ENCODE data around the gene GALNT10. TPM values are rescaled to one million over a fixed set of nuclear protein-coding genes. Genes with fewer than 3 reads are reported as not detected.
A peak's percentile ranks its signal among the peaks of the same experiment; 100 is the strongest.

The GALNT10 gene
- total and polyA plus RNA-seq, 2 of the 8 experiments (the other 6 are each of a cell fraction or from before 2014, with no cell fraction given) = 4.6 to 15.5 TPM

- CTCF ChIA-PET (ENCODE audit: partially characterized antibody) = interaction anchor here (1.0 to 1.6 kb wide), 2 partner anchors 35 to 297 kb away, joined by 3 to 4 read pairs; no protein-coding TSS in a partner anchor
- Histone ChIP-seq H2BK20ac (ENCODE audit: low read length) (no peak overlapping the region), H3K4me3 (ENCODE audit: extremely low read depth in 1 of 4, insufficient read depth in 2 of 4, low read depth in 3 of 4, low read length in 4 of 4) (no peak overlapping the region), H3K79me2 (ENCODE audit: control insufficient read depth in 1 of 2, insufficient read depth in 2 of 2, low read length in 2 of 2) (no peaks in the 10 kb centered on the region), H2BK12ac (ENCODE audit: low read depth, low read length) (peak overlapping the region; percentile 42; the same call in 1 of the 2 replicates), H3K9me3 (ENCODE audit: insufficient read depth in 2 of 2, low read depth in 1 of 2, low read length in 1 of 2) (no peaks in the 10 kb centered on the region), H3K23ac (ENCODE audit: insufficient read length) (no peak overlapping the region), H3K18ac (ENCODE audit: extremely low read depth, low read length) (no peak overlapping the region), H3K14ac (ENCODE audit: insufficient read length) (no peak overlapping the region), H3K27ac (ENCODE audit: low read depth, low read length) (no peak overlapping the region), H3K79me1 (ENCODE audit: low read depth, low read length) (no peaks in the 10 kb centered on the region), H2AFZ (ENCODE audit: low read length) (no peak overlapping the region), H3K56ac (replicated peaks; ENCODE audit: insufficient read length, low read depth, low read length) (no peak overlapping the region), H3K27me3 (replicated peaks in 1 of 4; ENCODE audit: control insufficient read depth in 3 of 4, extremely low read depth in 1 of 4, insufficient read depth in 3 of 4, low read length in 3 of 4) (no peaks in the 10 kb centered on the region), H3K36me3 (ENCODE audit: control insufficient read depth in 2 of 4, insufficient read depth in 4 of 4, low read length in 3 of 4) (no peaks in the 10 kb centered on the region), H3K4me1 (replicated peaks in 1 of 4; ENCODE audit: control insufficient read depth in 3 of 4, insufficient read depth in 4 of 4, low read length in 3 of 4) (peaks cover 6 to 11% (median 9%) of the 10 kb centered on the region in 4 experiments; a peak in 6 of 7 replicates), H2AK5ac (ENCODE audit: low read depth, low read length) (no peak overlapping the region), H3K4ac (replicated peaks; ENCODE audit: insufficient read length, low read depth, low read length) (no peak overlapping the region), H4K91ac (replicated peaks; ENCODE audit: insufficient read length, low read length) (no peak overlapping the region), H2BK120ac (replicated peaks; ENCODE audit: low read depth, low read length) (no peak overlapping the region), H4K20me1 (replicated peaks in 1 of 2; ENCODE audit: control insufficient read depth in 1 of 2, insufficient read depth in 2 of 2, low read length in 2 of 2) (no peaks in the 10 kb centered on the region), H3K23me2 (ENCODE audit: low read depth, low read length) (no peaks in the 10 kb centered on the region), H3K4me2 (ENCODE audit: insufficient read depth in 1 of 2, low read depth in 2 of 2, low read length in 2 of 2) (0 out of 4 replicates have a peak overlapping the region, but pooled peaks of 1 of the 2 experiments have one; percentile 23), H2BK5ac (ENCODE audit: low read depth, low read length) (no peak overlapping the region), H2BK15ac (ENCODE audit: low read length) (no peak overlapping the region), H3K9ac (replicated peaks in 1 of 4; ENCODE audit: extremely low read depth in 1 of 4, low read depth in 3 of 4, low read length in 3 of 4) (no peak overlapping the region), H4K5ac (ENCODE audit: insufficient read length, low read depth, low read length) (no peak overlapping the region), H4K8ac (ENCODE audit: extremely low read depth, insufficient read depth, low read length) (no peak overlapping the region)
- DNase-seq (ENCODE audit: low read depth in 1 of 2, low spot score in 2 of 2) (no peak), FAIRE-seq (no peak)
- WGBS, 2 experiments (ENCODE audit: extremely low coverage in 1 of 2, insufficient coverage in 1 of 2, insufficient read length in 1 of 2, insufficient replicate concordance in 2 of 2, low coverage in 1 of 2, low lambda C conversion rate in 2 of 2, missing lambda C conversion rate in 1 of 2) = 80% methylated on average over 4 of the region's 4 CpGs; no CpG with 5 or more reads in 1 of the 2 experiments
- POLR2A ChIA-PET (ENCODE audit: partially characterized antibody) = interaction anchor here (0.8 kb wide), 1 partner anchor 10 kb away, joined by 3 read pairs; no protein-coding TSS in a partner anchor
- TF ChIP-seq NANOG (IDR thresholded peaks at IDR 0.05; ENCODE audit: insufficient read depth, low read depth, low read length, poor library complexity, severe bottlenecking) (no peak), ZNF274 (IDR thresholded peaks at IDR 0.05; ENCODE audit: borderline replicate concordance, extremely low read depth, low read length) (no peak), POLR2A (IDR thresholded peaks at IDR 0.05; ENCODE audit: control extremely low read depth in 1 of 2, low read depth in 2 of 2, low read length in 2 of 2) (no peak), SIRT6 (IDR thresholded peaks at IDR 0.05; ENCODE audit: low read length) (no peak), SIN3A (conservative IDR thresholded peaks at IDR 0.05 in 1 of 2, IDR thresholded peaks at IDR 0.05 in 1 of 2; ENCODE audit: low read depth in 1 of 2, low read length in 2 of 2) (no peak), POU5F1 (IDR thresholded peaks at IDR 0.05; ENCODE audit: low read depth, low read length) (no peak), SIX5 (IDR thresholded peaks at IDR 0.05; ENCODE audit: low read depth, low read length) (no peak), YY1 (IDR thresholded peaks at IDR 0.05; ENCODE audit: low read depth, low read length) (no peak), SP4 (IDR thresholded peaks at IDR 0.05; ENCODE audit: low read length) (no peak), PHF8 (conservative IDR thresholded peaks at IDR 0.05; ENCODE audit: low read depth, low read length) (no peak), SAP30 (IDR thresholded peaks at IDR 0.05; ENCODE audit: insufficient read depth, insufficient replicate concordance, low read length) (no peak)
These were observed 179.1 kb downstream of the GALNT10 start for GRCh38 chr5:154369682-154370081.
